ENCODE data around the gene TRIM31. TPM values are rescaled to one million over a fixed set of nuclear protein-coding genes. Genes with fewer than 3 reads are reported as not detected.

The TRIM31 gene
- total RNA-seq, 4 donors from 2014 or later = not detected

DNA sequence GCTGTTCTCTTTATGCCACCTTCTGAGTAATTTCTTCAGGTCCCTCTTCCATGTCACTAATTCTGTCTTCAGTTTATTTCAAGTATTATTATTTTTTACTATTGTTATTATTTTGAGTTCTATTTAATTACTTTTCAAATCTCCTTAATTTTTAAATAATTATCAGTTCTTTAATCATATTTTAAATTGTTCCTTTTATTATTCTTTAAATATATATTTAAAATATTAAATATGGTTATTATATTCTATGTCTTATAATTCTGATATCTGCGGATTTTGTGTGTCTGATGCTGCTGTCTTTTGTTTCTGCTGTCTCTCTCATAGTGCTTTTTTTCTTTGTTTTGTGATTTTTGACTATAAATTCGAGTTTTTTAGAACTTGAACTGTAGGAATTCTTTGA lies 49.6 kb downstream of the TRIM31 start:
- TF ChIP-seq CTCF (IDR thresholded peaks at IDR 0.05) = no peak
- ATAC-seq (ENCODE audit: low FRiP score) (no peak), DNase-seq (ENCODE audit: low spot score) (no peak)

GRCh38 chr6:30062471-30063178 lies 50.3 kb downstream of the TRIM31 start:
- DNase-seq (ENCODE audit: low spot score) (no peak), ATAC-seq (ENCODE audit: low FRiP score) (no peak)
- no peak for TF ChIP-seq CTCF (IDR thresholded peaks at IDR 0.05)

GRCh38 chr6:30061858-30062458 lies 50.9 kb downstream of the TRIM31 start:
- no peak for ATAC-seq (ENCODE audit: low FRiP score)
- TF ChIP-seq CTCF (IDR thresholded peaks at IDR 0.05) = no peak
- DNase-seq (ENCODE audit: low spot score) = no peak

DNA sequence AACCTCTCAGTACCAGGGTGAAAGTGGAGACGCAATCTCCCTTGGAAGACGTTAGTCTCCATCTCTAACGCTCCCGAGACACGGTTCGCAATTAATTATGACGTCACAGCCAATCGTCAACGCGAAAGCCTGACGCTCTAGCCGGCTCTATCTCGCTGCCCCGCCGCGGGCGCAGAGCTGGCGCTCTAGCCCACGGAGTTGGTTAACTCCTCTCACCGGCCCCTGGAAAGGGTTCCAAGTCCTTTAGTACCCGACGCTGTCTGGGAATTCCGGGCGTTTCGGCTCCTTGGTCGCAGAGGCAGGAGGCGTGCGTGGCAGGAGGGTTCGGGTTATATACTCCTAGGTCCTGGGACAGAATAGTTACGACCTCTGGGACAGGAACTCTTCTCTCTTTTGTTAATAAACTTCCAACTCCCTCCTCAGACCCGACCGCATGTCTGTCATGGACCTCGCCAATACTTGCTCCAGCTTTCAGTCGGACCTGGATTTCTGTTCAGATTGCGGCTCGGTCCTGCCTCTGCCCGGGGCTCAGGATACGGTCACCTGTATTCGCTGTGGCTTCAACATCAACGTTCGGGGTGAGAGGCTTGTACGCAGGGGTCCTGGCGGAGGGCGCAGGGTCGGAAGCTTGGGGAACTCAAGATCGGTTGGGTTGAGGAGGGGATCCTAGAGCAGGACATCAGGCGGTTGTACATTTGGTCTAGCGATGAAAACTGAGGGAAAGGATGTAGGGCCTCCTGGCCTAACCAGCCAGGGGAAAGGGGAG lies 51.6 kb downstream of the TRIM31 start, which contains the start of gene POLR1H:
Gene POLR1H, plus strand, starts transcription at position 174 of the 766 bp plus-strand sequence. Its CDS starts 260 bp downstream, at position 434.
- peak; percentile 51 for DNase-seq (ENCODE audit: low spot score)
- no peak for TF ChIP-seq CTCF (IDR thresholded peaks at IDR 0.05)
- peak; percentile 97 for ATAC-seq (ENCODE audit: low FRiP score)

- DNase-seq (ENCODE audit: low spot score) (no peak), ATAC-seq (ENCODE audit: low FRiP score) (peak; percentile 34)
- no peak for TF ChIP-seq CTCF (IDR thresholded peaks at IDR 0.05)
Observed at GRCh38 chr6:30060606-30061091, 52.2 kb downstream of the TRIM31 start.

GRCh38 chr6:30055513-30055912 lies 57.4 kb downstream of the TRIM31 start:
- DNase-seq (ENCODE audit: low spot score) = no peak
- no peak for TF ChIP-seq CTCF (IDR thresholded peaks at IDR 0.05)
- no peak for ATAC-seq (ENCODE audit: low FRiP score)

Measured in omental fat pad (tissue), 4 donors.